H54 (cell line): ENCODE data around the gene NDUFAF7.
"Not testable (repeated sequence)": the region's sequence is repeated elsewhere in the genome, so short reads cannot be mapped to it uniquely, and the experiment has no call there.

Experiments
- DNase-seq: peaks from one replicate; pipeline ENCODE4 v3.0.0; 2011; ENCODE audit warnings: low spot score, mixed read lengths; ENCODE audit not compliant: insufficient read length
- FAIRE-seq: peaks from 3 replicates; lab custom pipeline; 2011; peaks lifted over from hg19 to GRCh38; lab: Jason Lieb, UNC
- POLR2A ChIP-seq: IDR thresholded peaks from 2 replicates; pipeline ENCODE4 v1.6.1; 2011; ENCODE audit warnings: low read depth, mild to moderate bottlenecking, low read length

The NDUFAF7 gene

DNA sequence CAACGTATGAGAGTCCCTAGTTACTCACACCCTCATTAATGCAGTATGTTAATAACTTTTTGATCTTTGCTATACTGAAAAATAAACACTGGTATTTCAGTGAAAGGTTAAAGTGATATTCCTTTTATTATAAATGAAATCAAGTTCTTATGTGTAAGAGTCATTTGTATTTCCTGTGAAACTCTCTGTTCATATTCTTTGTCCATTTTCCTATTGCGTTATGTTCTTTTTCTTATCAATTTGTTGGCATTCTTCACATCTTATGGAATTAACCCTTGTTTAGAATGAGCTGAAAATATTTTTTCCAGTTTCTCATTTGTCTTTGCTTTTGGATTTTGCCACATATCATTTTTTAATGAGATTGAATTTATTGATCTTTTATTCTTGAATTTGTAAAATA is 44.8 kb downstream of the NDUFAF7 start:
- no peak for TF ChIP-seq POLR2A
- no peak for DNase-seq
- no peak for FAIRE-seq

DNA sequence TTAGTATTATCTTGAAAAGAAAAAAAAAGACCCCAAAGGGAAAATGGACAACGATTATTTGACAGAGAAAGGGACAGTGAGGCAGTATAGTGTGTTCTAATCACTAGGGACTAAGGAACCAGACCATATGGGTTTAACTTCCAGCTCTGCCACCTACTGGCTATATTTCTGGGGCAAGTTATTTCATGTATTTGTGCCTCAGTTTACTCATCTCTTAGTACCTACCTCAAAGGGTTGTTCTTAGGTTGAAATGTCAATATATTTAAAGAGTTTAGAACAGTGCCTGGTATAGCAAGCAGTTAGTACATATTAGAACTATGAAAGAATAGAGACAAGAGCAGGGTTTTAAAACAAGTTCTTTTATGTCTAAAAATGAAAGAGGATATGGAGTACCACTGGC is 50.5 kb downstream of the NDUFAF7 start:
- no peak for FAIRE-seq
- no peak for DNase-seq
- no peak for TF ChIP-seq POLR2A

DNA sequence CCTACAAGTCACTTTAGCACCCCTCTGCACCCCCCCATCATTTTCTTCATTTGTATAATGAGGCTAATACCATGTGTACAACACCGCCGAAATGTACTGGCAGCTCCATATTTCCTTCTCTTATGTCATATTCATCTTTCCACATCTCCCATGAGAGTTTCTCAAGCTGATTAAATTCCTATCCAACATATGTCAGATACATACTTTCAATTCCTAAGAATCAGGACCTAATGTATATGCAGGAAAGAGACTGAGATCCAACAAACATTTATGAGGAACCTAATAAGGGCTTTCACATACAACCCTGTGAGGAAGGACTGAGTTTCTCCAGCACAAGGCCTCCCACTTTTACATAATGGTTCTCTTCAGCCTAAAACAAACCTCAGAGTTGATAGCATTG is 51.3 kb downstream of the NDUFAF7 start:
- TF ChIP-seq POLR2A: no peak
- DNase-seq: no peak
- no peak for FAIRE-seq

DNA sequence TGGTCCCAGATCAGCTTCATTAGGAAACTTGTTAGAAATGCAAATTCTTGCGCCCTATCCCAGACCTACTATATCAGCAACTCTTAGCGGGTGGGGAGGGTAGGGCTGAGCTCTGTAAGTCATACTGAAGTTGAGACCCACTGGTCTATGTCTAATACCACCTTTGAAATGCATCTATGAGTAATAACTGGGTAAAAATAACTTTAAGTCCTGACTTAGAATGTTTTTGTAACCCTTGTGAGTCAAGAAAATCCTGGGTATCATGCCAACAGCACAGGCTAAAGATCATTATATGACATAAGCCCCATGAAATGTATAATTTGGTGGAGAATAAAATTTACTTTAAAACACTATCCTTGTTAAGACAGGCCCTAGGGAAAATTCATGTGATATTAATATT is 51.7 kb downstream of the NDUFAF7 start:
- no peak for TF ChIP-seq POLR2A
- FAIRE-seq (peak; percentile 89), DNase-seq (peak; percentile 27)

DNA sequence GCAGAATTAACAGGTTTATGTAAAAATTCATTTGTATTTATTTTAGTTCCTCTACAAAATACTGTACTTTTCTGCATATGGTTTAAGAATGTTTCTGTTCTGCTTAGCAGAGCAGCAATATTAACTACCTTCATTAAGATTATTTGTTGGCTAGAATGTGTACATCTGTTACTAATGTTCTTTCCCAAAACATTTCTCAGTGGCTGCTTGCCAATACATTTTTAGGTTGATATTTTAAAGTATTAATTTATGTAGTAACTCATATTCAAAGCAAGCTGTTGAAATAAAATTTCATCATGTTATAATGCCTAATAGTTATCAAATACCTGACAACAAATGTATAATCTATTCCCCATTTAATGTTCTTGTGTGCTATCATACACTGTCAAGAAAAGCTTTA is 52.9 kb downstream of the NDUFAF7 start:
- FAIRE-seq: no peak
- TF ChIP-seq POLR2A: no peak

DNA sequence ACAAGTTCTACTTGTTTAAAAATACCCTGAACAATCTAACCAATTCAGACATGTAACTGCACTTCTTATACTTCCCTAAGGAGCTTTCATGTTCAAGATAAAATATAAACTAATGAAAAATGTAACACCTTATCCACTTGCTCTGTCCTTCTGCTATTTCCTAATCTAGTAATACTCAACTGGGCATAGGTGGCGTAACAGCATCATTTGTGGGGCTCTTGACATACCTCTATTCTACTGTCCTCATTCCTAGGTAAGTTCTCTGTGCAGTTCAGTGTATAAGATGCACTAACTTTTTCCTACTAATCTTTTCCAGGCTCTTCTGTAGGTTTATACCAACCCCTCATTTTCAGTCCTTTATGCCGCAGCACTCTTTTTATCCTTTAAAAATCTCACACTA is 56.5 kb downstream of the NDUFAF7 start:
- DNase-seq: no peak
- FAIRE-seq: peak; percentile 41
- TF ChIP-seq POLR2A: no peak

More for the DNA sequence above, 52.9 kb downstream of the NDUFAF7 start:
- no peak for DNase-seq

DNA sequence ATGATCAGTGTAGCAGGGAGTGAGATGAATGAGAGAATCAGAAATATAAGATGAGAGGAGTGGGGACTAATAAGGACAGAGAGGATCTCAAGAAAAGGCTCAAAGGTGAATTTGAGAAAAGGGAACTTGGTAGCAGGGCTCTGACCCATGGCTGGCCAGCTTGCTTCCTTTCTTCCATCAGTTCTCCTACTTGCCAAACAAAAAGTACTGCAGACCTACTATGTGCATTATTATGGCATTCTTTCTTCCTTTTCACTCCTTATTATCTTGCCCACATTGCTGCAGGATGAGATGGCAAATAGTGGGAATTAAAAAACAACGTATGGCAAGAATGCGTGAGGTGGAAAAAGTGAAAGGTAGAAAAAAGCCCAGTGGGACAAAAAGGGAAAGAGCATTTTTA is 60.2 kb downstream of the NDUFAF7 start:
- TF ChIP-seq POLR2A: no peak
- DNase-seq: no peak
- no peak for FAIRE-seq

DNA sequence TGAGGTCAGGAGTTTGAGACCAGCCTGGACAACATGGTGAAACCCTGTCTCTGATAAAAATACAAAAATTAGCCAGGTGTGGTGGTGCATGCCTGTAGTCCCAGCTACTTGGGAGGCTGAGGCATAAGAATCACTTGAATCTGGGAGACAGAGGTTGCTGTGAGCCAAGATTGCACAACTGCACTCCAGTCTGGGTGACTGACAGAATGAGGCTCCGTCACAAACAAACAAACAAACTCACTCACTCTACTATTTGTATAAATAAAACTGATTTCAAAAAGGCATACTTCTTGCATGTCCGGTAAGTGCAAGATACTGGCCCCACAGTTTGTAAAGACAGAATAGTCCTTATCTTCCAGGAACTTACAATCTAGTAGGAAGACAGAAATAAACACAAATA is 63.4 kb downstream of the NDUFAF7 start:
- FAIRE-seq, DNase-seq: not testable (repeated sequence)

DNA sequence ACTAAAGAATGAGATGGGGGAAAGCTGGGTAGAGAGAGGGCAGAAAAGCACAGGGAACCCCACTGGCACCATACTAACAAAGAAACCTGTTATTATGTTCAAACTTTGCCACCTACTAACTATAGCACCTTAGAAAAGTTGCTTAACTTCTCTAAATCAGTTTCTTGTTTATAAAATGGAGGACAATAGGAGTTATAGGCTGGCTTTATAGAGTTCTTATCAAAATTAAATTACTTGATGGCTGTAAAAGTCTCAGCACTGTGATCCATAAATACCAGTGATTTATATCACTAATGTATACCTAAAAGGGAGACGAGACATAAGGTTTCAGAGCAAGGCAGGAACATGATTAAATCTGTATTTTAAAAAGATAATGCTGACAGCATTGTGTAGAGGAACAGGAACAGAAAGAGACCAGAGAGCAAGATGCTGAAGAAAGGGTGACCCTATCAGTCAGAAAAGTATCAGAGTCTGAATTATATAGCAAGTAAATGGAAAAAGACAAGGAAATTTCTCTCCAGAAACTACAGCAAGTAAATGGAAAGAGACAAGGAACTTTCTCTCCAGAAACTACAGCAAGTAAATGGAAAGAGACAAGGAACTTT is 64.1 kb downstream of the NDUFAF7 start:
- TF ChIP-seq POLR2A: no peak

DNA sequence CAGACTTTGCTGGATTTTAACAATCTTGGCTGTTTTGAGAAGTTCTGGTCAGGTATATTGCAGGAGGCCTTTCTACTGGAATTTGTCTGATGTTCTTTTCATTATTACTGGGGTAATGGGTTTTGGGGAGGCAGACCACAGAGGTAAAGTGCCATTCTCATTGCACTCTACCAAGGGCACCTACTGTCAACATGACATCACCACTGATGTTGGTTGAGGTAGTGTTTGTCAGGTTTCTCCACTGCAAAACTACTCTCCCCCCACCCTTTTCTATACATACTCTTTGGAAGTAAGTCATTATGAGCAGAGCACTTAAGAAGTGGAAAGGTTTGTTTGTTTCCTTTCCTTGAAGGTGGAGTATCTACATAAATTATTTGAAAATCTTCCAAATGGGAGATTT is 66.2 kb downstream of the NDUFAF7 start:
- no peak for FAIRE-seq
- no peak for DNase-seq
- no peak for TF ChIP-seq POLR2A

More for the DNA sequence above, 64.1 kb downstream of the NDUFAF7 start:
- DNase-seq: no peak
- no peak for FAIRE-seq
